Type B pancreatic cell (in vitro differentiated cells): ENCODE data around the gene VIL1. TPM values are rescaled to one million over a fixed set of nuclear protein-coding genes. Genes with fewer than 3 reads are reported as not detected.

ENCODE experiments used
- DNase-seq: peaks from one replicate; pipeline ENCODE4 v3.0.0; 2021; ENCODE audit warnings: mixed read lengths; ENCODE audit not compliant: unreplicated experiment; ENCODE audit errors: extremely low spot score
- H3K27ac Mint-ChIP-seq: 2 replicates; pipeline ENCODE4 v1.8.0; 2021; ENCODE audit warnings: mild to moderate bottlenecking, mixed read lengths
- H3K27me3 Mint-ChIP-seq: 2 replicates; pipeline ENCODE4 v1.8.0; 2021; ENCODE audit warnings: mixed read lengths
- H3K36me3 Mint-ChIP-seq: 2 replicates; pipeline ENCODE4 v1.8.0; 2021; ENCODE audit warnings: mixed read lengths
- H3K4me1 Mint-ChIP-seq: one replicate; pipeline ENCODE4 v1.8.0; 2021; ENCODE audit warnings: mixed read lengths; ENCODE audit not compliant: unreplicated experiment
- H3K4me3 Mint-ChIP-seq: 2 replicates; pipeline ENCODE4 v1.8.0; 2021; ENCODE audit warnings: mild to moderate bottlenecking, mixed read lengths
- H3K9me3 Mint-ChIP-seq: 2 replicates; pipeline ENCODE4 v1.8.0; 2021; ENCODE audit warnings: mixed read lengths
- total RNA-seq: library from RNA; stranded (reverse); gene quantifications from 2 replicates; pipeline ENCODE4 v1.2.1, GENCODE V29; 2021; ENCODE audit warnings: low replicate concordance
- TF ChIP-seq, protein P1 (sequence below): fragments of 200-600 bp; sonication (generic); conservative IDR thresholded peaks from 2 replicates; pipeline ENCODE4 v1.5.0; 2021; ENCODE audit warnings: antibody characterized with exemption, mild to moderate bottlenecking

VIL1 gene
- total RNA-seq, 1 donor from 2014 or later = 64.6 TPM

DNA sequence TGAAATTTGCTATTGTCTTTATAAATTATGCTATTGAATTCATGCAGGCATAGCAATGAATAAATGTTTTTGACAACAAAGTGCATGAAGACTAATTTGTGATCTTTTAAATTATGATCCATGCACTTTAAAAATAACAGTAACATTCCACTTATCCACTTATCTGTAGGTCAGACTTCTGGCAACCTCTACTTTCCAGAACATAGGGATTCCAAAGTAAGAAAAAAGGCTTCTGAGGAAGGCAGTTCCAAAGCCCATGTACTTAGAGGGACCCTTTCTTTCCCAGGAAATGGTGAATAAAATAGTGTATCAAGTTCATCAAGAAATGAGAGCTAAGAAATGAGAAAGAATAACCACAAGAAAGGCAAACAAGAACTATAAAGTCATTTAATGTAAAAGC lies 58.3 kb downstream of the VIL1 start:
- DNase-seq = no peak
- H3K27me3 Mint-ChIP-seq = no peaks in the 10 kb centered on the region
- H3K9me3 Mint-ChIP-seq = no peaks in the 10 kb centered on the region
- TF ChIP-seq, protein P1, sequence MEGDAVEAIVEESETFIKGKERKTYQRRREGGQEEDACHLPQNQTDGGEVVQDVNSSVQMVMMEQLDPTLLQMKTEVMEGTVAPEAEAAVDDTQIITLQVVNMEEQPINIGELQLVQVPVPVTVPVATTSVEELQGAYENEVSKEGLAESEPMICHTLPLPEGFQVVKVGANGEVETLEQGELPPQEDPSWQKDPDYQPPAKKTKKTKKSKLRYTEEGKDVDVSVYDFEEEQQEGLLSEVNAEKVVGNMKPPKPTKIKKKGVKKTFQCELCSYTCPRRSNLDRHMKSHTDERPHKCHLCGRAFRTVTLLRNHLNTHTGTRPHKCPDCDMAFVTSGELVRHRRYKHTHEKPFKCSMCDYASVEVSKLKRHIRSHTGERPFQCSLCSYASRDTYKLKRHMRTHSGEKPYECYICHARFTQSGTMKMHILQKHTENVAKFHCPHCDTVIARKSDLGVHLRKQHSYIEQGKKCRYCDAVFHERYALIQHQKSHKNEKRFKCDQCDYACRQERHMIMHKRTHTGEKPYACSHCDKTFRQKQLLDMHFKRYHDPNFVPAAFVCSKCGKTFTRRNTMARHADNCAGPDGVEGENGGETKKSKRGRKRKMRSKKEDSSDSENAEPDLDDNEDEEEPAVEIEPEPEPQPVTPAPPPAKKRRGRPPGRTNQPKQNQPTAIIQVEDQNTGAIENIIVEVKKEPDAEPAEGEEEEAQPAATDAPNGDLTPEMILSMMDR = no peak
- H3K4me1 Mint-ChIP-seq = no peaks in the 10 kb centered on the region
- peaks cover 10% of the 10 kb centered on the region for H3K36me3 Mint-ChIP-seq
- H3K27ac Mint-ChIP-seq = no peak overlapping the region
- no peak overlapping the region for H3K4me3 Mint-ChIP-seq

DNA sequence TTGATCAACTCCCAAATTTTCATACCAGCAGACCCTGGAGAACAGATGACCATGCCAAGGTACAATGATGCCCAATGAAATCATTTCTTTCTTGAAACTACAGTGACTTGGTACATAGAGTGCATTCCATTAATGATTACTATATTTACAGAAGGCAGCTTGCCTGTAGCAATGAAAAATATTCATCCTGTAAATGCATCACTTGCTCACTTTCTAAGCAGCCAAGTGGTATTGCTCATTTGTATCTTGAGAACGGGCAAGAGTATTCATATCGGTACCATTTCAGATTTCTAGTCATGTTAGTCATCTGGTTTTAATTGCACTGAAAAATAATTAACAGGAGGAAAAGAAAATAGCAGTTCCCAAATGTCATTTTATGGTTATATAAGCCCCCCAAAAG lies 59.6 kb downstream of the VIL1 start:
- Mint-ChIP-seq H3K36me3 (peaks cover 13% of the 10 kb centered on the region), H3K4me3 (no peak overlapping the region), H3K27ac (no peak overlapping the region), H3K4me1 (no peaks in the 10 kb centered on the region), H3K9me3 (no peaks in the 10 kb centered on the region), H3K27me3 (no peaks in the 10 kb centered on the region)
- TF ChIP-seq, protein P1 = no peak
- no peak for DNase-seq

DNA sequence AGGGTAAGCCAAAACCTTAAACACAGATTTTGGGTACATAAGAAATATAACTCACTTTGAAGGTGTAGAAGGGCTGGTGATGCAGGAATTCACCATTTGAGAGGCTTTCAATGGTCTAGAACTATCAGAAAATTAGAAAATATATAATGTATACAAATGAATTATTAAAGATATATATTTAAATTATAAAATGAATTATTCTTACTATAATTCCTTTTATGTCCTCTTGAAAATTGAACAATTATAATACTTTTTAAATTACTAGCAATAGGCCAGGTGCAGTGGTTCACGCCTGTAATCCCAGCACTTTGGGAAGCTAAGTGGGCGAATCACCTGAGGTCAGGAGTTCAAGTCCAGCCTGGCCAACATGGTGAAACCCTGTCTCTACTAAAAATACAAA lies 60.7 kb downstream of the VIL1 start:
- no peak overlapping the region for H3K4me3 Mint-ChIP-seq
- DNase-seq = no peak
- peaks cover 13% of the 10 kb centered on the region for H3K36me3 Mint-ChIP-seq
- no peaks in the 10 kb centered on the region for H3K4me1 Mint-ChIP-seq
- no peaks in the 10 kb centered on the region for H3K9me3 Mint-ChIP-seq
- TF ChIP-seq, protein P1 = no peak
- H3K27me3 Mint-ChIP-seq = no peaks in the 10 kb centered on the region
- H3K27ac Mint-ChIP-seq = no peak overlapping the region

DNA sequence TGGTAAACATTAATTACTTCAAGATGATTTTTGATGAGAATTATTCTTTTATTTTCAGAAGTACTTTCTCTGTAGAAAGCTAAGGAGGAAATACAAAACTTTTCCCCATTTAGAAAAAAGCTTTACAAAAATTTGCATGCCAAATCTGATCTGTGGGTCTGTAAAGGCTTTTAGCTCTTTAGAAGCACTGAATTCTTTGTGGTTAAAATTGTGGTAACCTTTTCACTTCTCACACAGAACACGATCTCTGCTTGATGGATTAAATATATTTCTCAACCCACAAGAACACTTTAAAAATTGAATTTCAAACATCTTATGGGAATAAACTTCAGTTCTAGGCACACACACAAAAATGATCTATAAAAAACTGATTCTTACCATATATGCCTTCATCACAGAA lies 63.7 kb downstream of the VIL1 start:
- Mint-ChIP-seq H3K9me3 (no peaks in the 10 kb centered on the region), H3K4me1 (no peaks in the 10 kb centered on the region), H3K36me3 (peaks cover 18% of the 10 kb centered on the region), H3K27me3 (no peaks in the 10 kb centered on the region), H3K4me3 (no peak overlapping the region), H3K27ac (no peak overlapping the region)
- TF ChIP-seq, protein P1 = no peak
- no peak for DNase-seq

DNA sequence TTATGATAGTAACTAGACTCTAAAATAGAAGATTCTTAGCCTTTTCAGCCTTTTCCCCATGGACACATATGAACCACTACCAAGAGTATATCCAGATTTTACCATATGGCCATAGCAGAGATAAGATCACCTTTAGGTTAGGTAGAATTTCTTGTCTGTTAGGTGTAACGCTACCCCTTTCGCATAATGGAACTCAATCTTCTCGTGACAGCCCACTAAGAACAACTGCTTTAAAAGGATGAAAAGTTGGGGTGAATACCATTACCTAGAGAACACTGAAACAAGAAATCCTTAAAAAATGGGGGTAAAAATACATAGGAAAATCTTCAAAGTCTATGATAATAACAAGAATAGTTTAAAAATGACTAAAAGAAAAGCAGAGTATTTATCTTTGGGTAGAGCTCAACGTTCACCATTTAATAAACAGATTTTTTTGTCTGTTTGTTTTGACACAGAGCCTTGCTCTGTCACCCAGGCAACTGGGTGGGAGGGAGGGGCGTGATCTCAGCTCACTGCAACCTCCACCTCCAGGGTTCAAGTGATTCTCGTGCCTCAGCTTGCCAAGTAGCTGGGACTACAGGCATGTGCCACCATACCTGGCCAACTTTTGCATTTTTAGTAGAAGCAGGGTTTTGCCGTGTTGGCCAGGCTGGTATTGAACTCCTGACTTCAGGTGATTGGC lies 67.2 kb downstream of the VIL1 start:
- Mint-ChIP-seq H3K4me3 (no peak overlapping the region), H3K27ac (no peak overlapping the region), H3K4me1 (no peaks in the 10 kb centered on the region), H3K27me3 (no peaks in the 10 kb centered on the region), H3K9me3 (no peaks in the 10 kb centered on the region), H3K36me3 (peaks cover 25% of the 10 kb centered on the region)
- TF ChIP-seq, protein P1 = no peak
- no peak for DNase-seq
